Thyroid gland (tissue), 4 donors: ENCODE measurements around the gene SMIM14. TPM values are rescaled to one million over a fixed set of nuclear protein-coding genes. Genes with fewer than 3 reads are reported as not detected.
"Not testable (repeated sequence)": the region's sequence is repeated elsewhere in the genome, so short reads cannot be mapped to it uniquely, and the experiment has no call there.

Experiments
- DNase-seq, 2 donors: peaks; one replicate each; pipeline ENCODE4 v3.0.0-alpha.2; 2019
- H3K27ac ChIP-seq, 3 donors: fragments of 200-600 bp; sonication (generic); 1 replicate in 2 of 3; 2 replicates in 1 of 3; pipeline ENCODE4 v1.5.1; 2016 to 2019; ENCODE audit warnings: mild to moderate bottlenecking in 1 of 3, moderate library complexity in 1 of 3
- H3K27me3 ChIP-seq: fragments of 200-600 bp; sonication (generic); one replicate; pipeline ENCODE4 v1.5.1; 2019
- H3K36me3 ChIP-seq, 2 donors: fragments of 200-600 bp; sonication (generic); one replicate each; pipeline ENCODE4 v1.5.1; 2016 to 2019
- H3K4me1 ChIP-seq, 2 donors: fragments of 200-600 bp; sonication (generic); one replicate each; pipeline ENCODE4 v1.5.1; 2017 to 2019
- H3K4me3 ChIP-seq, 3 donors: fragments of 200-600 bp; sonication (generic); replicated peaks in 1 of 3; 1 replicate in 2 of 3; 2 replicates in 1 of 3; pipeline ENCODE4 v1.5.1; 2016; ENCODE audit warnings: mild to moderate bottlenecking in 1 of 3
- H3K9me3 ChIP-seq: fragments of 200-600 bp; sonication (generic); one replicate; pipeline ENCODE4 v1.5.1; 2017
- CTCF ChIP-seq, 6 experiments: fragments of 200-600 bp in 3 of 6; fragments of 450-650 bp in 3 of 6; sonication (generic) in 3 of 6; IDR thresholded peaks; one replicate each; pipeline ENCODE4 v1.5.1; 2016 to 2019; ENCODE audit warnings: antibody characterized with exemption in 6 of 6, mild to moderate bottlenecking in 2 of 6, inconsistent platforms in 1 of 6, moderate library complexity in 1 of 6
- POLR2A ChIP-seq, 2 donors: fragments of 450-650 bp; IDR thresholded peaks; one replicate each; pipeline ENCODE4 v1.6.1; 2017; ENCODE audit warnings: antibody characterized with exemption in 2 of 2, mild to moderate bottlenecking in 2 of 2, moderate library complexity in 1 of 2
- WGBS, 2 donors: methylation state at CpG; one replicate each; pipeline ENCODE4 v1.1.5; 2017; 5-methylcytosine and 5-hydroxymethylcytosine counted together
- intact Hi-C: fragments of 100-400 bp; cut with DNase I; formaldehyde crosslinking; loops from one replicate; pipeline ENCODE4 v1.15.1; 2023
- total RNA-seq, 4 donors: library from RNA; depleted of rRNA; stranded (reverse); fragments of >200 nt; gene quantifications; one replicate each; pipeline ENCODE4 v1.2.3, GENCODE V29; 2016

SMIM14 gene
- total RNA-seq, 4 donors from 2014 or later: 52.1 to 72.3 (median 59.2) TPM

GRCh38 chr4:39510348-39510929, 128.2 kb downstream of the SMIM14 start:
- Histone ChIP-seq H3K4me1 (no peaks in the 10 kb centered on the region), H3K9me3 (no peaks in the 10 kb centered on the region), H3K36me3 (peaks cover 52 to 59% of the 10 kb centered on the region in 2 donors), H3K27ac (no peak overlapping the region), H3K4me3 (no peak overlapping the region), H3K27me3 (no peaks in the 10 kb centered on the region)
- no peak for DNase-seq
- TF ChIP-seq CTCF (IDR thresholded peaks at IDR 0.05) (no peak), POLR2A (IDR thresholded peaks at IDR 0.05) (no peak)
- intact Hi-C loops: no loop called here
- WGBS, 2 donors: 97% methylated on average over 5 of the region's 5 CpGs

- Histone ChIP-seq H3K27me3 (no peaks in the 10 kb centered on the region), H3K36me3 (peaks cover 72 to 73% of the 10 kb centered on the region in 2 donors), H3K27ac (no peak overlapping the region), H3K9me3 (no peaks in the 10 kb centered on the region), H3K4me1 (no peaks in the 10 kb centered on the region), H3K4me3 (no peak overlapping the region)
- intact Hi-C loops: no loop called here
- TF ChIP-seq CTCF (IDR thresholded peaks at IDR 0.05) (no peak), POLR2A (IDR thresholded peaks at IDR 0.05) (no peak)
- WGBS, 2 donors: 89 to 97% methylated on average over 1 of the region's 1 CpG
- no peak for DNase-seq
Measured at GRCh38 chr4:39505581-39505980, 133.1 kb downstream of the SMIM14 start.

- H3K36me3 ChIP-seq: peaks cover 64% of the 10 kb centered on the region in 2 donors
- intact Hi-C loops: no loop called here
- TF ChIP-seq POLR2A (IDR thresholded peaks at IDR 0.05) (no peak), CTCF (IDR thresholded peaks at IDR 0.05) (no peak)
Measured at GRCh38 chr4:39504538-39504937, 134.1 kb downstream of the SMIM14 start.

GRCh38 chr4:39502664-39503035, 136.0 kb downstream of the SMIM14 start:
- DNase-seq, intact Hi-C loops, H3K27me3 ChIP-seq, H3K9me3 ChIP-seq, H3K4me3 ChIP-seq, H3K4me1 ChIP-seq: not testable (repeated sequence)
- H3K27ac ChIP-seq: peak overlapping the region in 2 of 3 donors; percentile 11
- H3K36me3 ChIP-seq: peaks cover 54 to 57% of the 10 kb centered on the region in 2 donors
- WGBS, 2 donors: 79 to 94% methylated on average over 4 of the region's 4 CpGs

More at GRCh38 chr4:39504538-39504937, 134.1 kb downstream of the SMIM14 start:
- no peaks in the 10 kb centered on the region for H3K4me1 ChIP-seq
- no peaks in the 10 kb centered on the region for H3K27me3 ChIP-seq
- DNase-seq: no peak
- no peak overlapping the region for H3K4me3 ChIP-seq
- H3K9me3 ChIP-seq: no peaks in the 10 kb centered on the region
- no peak overlapping the region for H3K27ac ChIP-seq
- WGBS, 2 donors: 98 to 100% methylated on average over 2 of the region's 2 CpGs

- no peak for DNase-seq
- peak overlapping the region in 2 of 3 donors; percentile 11 for H3K27ac ChIP-seq
- TF ChIP-seq POLR2A (IDR thresholded peaks at IDR 0.05) (no peak), CTCF (IDR thresholded peaks at IDR 0.05) (no peak)
- intact Hi-C loops: no loop called here
- H3K4me1 ChIP-seq: no peaks in the 10 kb centered on the region
- no peaks in the 10 kb centered on the region for H3K9me3 ChIP-seq
- no peak overlapping the region for H3K4me3 ChIP-seq
- peaks cover 49 to 52% of the 10 kb centered on the region in 2 donors for H3K36me3 ChIP-seq
- H3K27me3 ChIP-seq: no peaks in the 10 kb centered on the region
Measured at GRCh38 chr4:39502019-39502663, 136.5 kb downstream of the SMIM14 start.
